Tibial nerve (tissue), 4 donors: ENCODE data around the gene TMEM131L. TPM values are rescaled to one million over a fixed set of nuclear protein-coding genes. Genes with fewer than 3 reads are reported as not detected.

ENCODE experiments used
- DNase-seq, 2 donors: peaks; one replicate each; pipeline ENCODE4 v3.0.0-alpha.2; 2019; ENCODE audit warnings: low spot score in 2 of 2
- H3K27ac ChIP-seq, 4 donors: fragments of 200-600 bp; sonication (generic) in 3 of 4; one replicate each; pipeline ENCODE4 v1.5.1; 2017 to 2019; ENCODE audit warnings: mild to moderate bottlenecking in 1 of 4
- H3K27me3 ChIP-seq, 2 donors: fragments of 200-600 bp; sonication (generic) in 1 of 2; one replicate each; pipeline versions ENCODE4 v1.5.1 to v1.6.0; 2017 to 2019
- H3K36me3 ChIP-seq, 3 donors: fragments of 200-600 bp; sonication (generic); one replicate each; pipeline ENCODE4 v1.5.1; 2018 to 2019
- H3K4me1 ChIP-seq, 4 donors: fragments of 200-600 bp; sonication (generic) in 3 of 4; one replicate each; pipeline ENCODE4 v1.5.1; 2017 to 2019
- H3K4me3 ChIP-seq, 4 donors: fragments of 200-600 bp; sonication (generic) in 3 of 4; one replicate each; pipeline ENCODE4 v1.5.1; 2017 to 2019; ENCODE audit warnings: mild to moderate bottlenecking in 1 of 4, moderate library complexity in 1 of 4
- H3K9me3 ChIP-seq, 4 donors: fragments of 200-600 bp; sonication (generic) in 3 of 4; one replicate each; pipeline ENCODE4 v1.5.1; 2017 to 2019
- EP300 ChIP-seq, 2 donors: sonication (generic); formaldehyde crosslinking; IDR thresholded peaks; one replicate each; pipeline ENCODE4 v1.6.1; 2017; ENCODE audit warnings: antibody characterized with exemption in 2 of 2, mild to moderate bottlenecking in 1 of 2
- POLR2A ChIP-seq, 2 donors: fragments of 450-650 bp; IDR thresholded peaks; one replicate each; pipeline ENCODE4 v1.6.1; 2017; ENCODE audit warnings: antibody characterized with exemption in 2 of 2, mild to moderate bottlenecking in 2 of 2, moderate library complexity in 2 of 2
- WGBS, 2 donors: methylation state at CpG; one replicate each; pipeline ENCODE4 v1.1.5; 2018; 5-methylcytosine and 5-hydroxymethylcytosine counted together
- total RNA-seq, 4 donors: library from RNA; depleted of rRNA; stranded (reverse); fragments of >200 nt; gene quantifications; one replicate each; pipeline ENCODE4 v1.1.0, GENCODE V29; 2016
- TF ChIP-seq, protein P1 (sequence below), 5 experiments: fragments of 200-600 bp in 3 of 5; fragments of 450-650 bp in 2 of 5; sonication (generic) in 3 of 5; IDR thresholded peaks; one replicate each; pipeline ENCODE4 v1.5.1; 2016 to 2019; ENCODE audit warnings: antibody characterized with exemption in 5 of 5, mild to moderate bottlenecking in 3 of 5, moderate library complexity in 2 of 5

Gene TMEM131L
- total RNA-seq, 4 donors from 2014 or later = 8.7 to 19.9 (median 12.1) TPM

DNA sequence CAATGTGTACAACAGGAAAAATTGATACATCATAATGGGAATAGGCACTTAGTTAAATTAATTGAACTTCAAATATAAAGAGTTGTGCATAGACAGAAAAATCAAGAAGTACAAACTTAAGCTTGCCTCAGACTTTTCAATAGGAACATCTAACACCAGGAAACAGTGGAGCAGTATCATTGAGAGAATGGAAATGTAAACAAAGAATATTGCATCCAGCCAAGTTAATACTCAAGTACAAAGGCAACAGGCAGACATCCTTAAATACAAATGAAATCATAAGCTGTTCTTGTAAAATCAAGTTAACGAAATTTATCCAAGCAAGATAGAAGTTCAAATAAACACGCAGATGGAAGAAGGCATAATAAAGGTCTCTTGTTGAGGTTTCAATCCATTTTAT, 146.7 kb downstream of the TMEM131L start:
- 89 to 98% methylated on average over 2 of the region's 2 CpGs for WGBS, 2 donors
- H3K27ac ChIP-seq = no peak overlapping the region
- no peak overlapping the region for H3K4me3 ChIP-seq
- no peak for DNase-seq
- peaks cover 0 to 58% (median 0%) of the 10 kb centered on the region in 3 donors for H3K36me3 ChIP-seq
- no peaks in the 10 kb centered on the region for H3K27me3 ChIP-seq
- TF ChIP-seq POLR2A (IDR thresholded peaks at IDR 0.05) = no peak
- TF ChIP-seq EP300 (IDR thresholded peaks at IDR 0.05) = no peak
- TF ChIP-seq, protein P1, sequence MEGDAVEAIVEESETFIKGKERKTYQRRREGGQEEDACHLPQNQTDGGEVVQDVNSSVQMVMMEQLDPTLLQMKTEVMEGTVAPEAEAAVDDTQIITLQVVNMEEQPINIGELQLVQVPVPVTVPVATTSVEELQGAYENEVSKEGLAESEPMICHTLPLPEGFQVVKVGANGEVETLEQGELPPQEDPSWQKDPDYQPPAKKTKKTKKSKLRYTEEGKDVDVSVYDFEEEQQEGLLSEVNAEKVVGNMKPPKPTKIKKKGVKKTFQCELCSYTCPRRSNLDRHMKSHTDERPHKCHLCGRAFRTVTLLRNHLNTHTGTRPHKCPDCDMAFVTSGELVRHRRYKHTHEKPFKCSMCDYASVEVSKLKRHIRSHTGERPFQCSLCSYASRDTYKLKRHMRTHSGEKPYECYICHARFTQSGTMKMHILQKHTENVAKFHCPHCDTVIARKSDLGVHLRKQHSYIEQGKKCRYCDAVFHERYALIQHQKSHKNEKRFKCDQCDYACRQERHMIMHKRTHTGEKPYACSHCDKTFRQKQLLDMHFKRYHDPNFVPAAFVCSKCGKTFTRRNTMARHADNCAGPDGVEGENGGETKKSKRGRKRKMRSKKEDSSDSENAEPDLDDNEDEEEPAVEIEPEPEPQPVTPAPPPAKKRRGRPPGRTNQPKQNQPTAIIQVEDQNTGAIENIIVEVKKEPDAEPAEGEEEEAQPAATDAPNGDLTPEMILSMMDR (IDR thresholded peaks at IDR 0.05) = no peak
- H3K4me1 ChIP-seq = no peaks in the 10 kb centered on the region
- H3K9me3 ChIP-seq = peaks cover 0 to 3% (median 0%) of the 10 kb centered on the region in 4 donors

DNA sequence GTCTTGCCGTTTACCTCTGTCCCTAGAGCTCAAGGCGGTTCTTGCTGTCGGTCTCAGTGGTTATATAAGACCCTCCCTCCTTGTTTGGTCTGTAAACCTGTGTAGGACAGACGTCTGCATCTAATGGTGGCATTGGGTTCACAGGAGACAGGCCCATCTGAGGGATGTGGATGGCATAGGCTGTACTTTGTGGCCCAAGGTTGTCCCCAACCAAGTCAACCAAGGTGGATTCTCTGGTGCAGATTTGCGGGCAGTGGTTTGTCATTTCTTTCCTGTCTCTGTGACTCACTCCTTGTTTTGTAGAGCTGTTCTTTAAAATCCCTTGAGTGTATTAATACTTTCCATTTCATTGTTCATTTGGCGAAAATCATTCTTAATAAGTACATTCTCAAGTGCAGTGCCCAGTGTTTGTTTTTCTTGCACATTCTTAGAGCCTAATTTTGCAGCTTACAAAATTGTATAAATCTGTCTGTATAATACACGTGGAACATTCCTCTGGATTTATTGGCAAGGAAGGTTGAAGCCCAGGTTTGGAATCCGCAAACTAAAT, 149.9 kb downstream of the TMEM131L start:
- Histone ChIP-seq H3K27ac (no peak overlapping the region), H3K4me1 (peaks cover 0 to 11% (median 0%) of the 10 kb centered on the region in 4 donors), H3K4me3 (no peak overlapping the region), H3K9me3 (peaks cover 0 to 3% (median 0%) of the 10 kb centered on the region in 4 donors), H3K36me3 (peaks cover 0 to 64% (median 3%) of the 10 kb centered on the region in 3 donors), H3K27me3 (no peaks in the 10 kb centered on the region)
- TF ChIP-seq POLR2A (IDR thresholded peaks at IDR 0.05) (no peak), EP300 (IDR thresholded peaks at IDR 0.05) (no peak)
- TF ChIP-seq, protein P1 (IDR thresholded peaks at IDR 0.05) = no peak
- 77 to 79% methylated on average over 8 of the region's 8 CpGs for WGBS, 2 donors
- DNase-seq = no peak

DNA sequence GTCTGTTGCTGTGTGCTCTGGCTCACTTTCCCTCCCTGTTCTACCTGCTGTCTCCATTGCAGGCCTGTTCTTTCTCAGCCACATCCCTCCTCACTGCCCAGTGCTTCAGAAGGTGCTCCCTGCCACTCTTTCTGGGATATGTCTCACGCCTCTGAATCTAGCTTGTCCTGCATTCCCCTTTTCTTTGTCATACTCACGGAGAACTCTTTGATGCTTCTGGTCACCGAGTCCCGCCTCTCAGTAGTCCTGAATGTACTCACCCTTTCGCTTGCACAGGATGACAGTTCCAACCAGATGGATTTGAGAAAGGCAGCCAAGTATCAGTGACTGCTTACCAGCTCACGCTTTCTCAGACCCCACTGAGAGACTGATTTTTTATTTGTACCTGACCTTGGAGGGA, 152.7 kb downstream of the TMEM131L start:
- H3K36me3 ChIP-seq = peaks cover 0 to 71% (median 9%) of the 10 kb centered on the region in 3 donors
- WGBS, 2 donors = 81 to 84% methylated on average over 6 of the region's 6 CpGs

DNA sequence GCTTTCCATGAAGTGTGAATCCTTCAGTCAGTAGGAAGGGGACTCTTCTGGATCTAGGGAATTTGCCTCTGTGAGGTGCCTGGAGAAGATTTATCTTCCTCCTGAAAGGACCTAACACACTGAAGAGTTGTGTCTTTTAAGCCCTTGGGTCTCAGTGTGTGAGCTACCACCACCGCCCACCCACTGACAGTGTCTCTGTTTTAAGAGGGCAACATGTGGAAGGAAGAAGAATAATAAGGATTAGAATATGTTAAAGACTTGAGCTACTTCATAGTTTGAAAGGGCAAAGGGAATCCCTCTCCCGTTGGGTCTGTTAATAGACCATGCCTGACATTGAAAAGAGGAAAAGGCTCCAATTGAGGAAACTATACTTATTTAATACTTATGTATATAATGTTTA, 153.7 kb downstream of the TMEM131L start:
- H3K36me3 ChIP-seq = peaks cover 2 to 70% (median 9%) of the 10 kb centered on the region in 3 donors
- peaks cover 0 to 19% (median 0%) of the 10 kb centered on the region in 4 donors for H3K4me1 ChIP-seq
- H3K27ac ChIP-seq = no peak overlapping the region
- no peak overlapping the region for H3K4me3 ChIP-seq
- H3K9me3 ChIP-seq = no peaks in the 10 kb centered on the region
- WGBS, 2 donors = 49 to 65% methylated on average over 2 of the region's 2 CpGs
- TF ChIP-seq EP300 (IDR thresholded peaks at IDR 0.05) (no peak), POLR2A (IDR thresholded peaks at IDR 0.05) (no peak)
- TF ChIP-seq, protein P1 (IDR thresholded peaks at IDR 0.05) = no peak
- DNase-seq = no peak
- no peaks in the 10 kb centered on the region for H3K27me3 ChIP-seq

More for the DNA sequence above, 152.7 kb downstream of the TMEM131L start:
- DNase-seq = no peak
- H3K27ac ChIP-seq = no peak overlapping the region
- H3K4me1 ChIP-seq = peaks cover 0 to 19% (median 0%) of the 10 kb centered on the region in 4 donors
- TF ChIP-seq, protein P1 (IDR thresholded peaks at IDR 0.05) = no peak
- TF ChIP-seq POLR2A (IDR thresholded peaks at IDR 0.05) (no peak), EP300 (IDR thresholded peaks at IDR 0.05) (no peak)
- no peaks in the 10 kb centered on the region for H3K27me3 ChIP-seq
- H3K9me3 ChIP-seq = no peaks in the 10 kb centered on the region
- no peak overlapping the region for H3K4me3 ChIP-seq

DNA sequence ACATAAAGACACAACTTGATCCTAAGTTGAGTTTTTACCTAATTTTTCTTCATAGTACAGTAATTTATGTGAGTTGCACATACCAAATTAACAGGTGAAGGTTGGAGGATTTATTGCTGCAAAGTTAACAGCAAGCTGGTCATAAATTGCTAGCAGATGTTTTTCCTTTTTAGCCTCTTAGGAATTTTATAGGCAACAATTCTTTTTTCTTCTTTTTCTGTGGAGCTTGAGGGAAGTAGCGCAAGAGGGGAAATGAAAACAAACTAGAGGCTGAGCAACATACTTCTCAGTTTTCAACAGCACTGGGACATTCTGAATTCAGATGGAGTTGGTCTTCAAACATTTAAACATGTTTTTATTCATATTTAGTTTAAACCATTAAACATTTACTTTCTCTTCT, 154.2 kb downstream of the TMEM131L start:
- H3K9me3 ChIP-seq = no peaks in the 10 kb centered on the region
- WGBS, 2 donors = 48 to 49% methylated on average over 1 of the region's 1 CpG
- H3K27ac ChIP-seq = no peak overlapping the region
- H3K4me1 ChIP-seq = peaks cover 0 to 19% (median 0%) of the 10 kb centered on the region in 4 donors
- H3K36me3 ChIP-seq = peaks cover 2 to 67% (median 9%) of the 10 kb centered on the region in 3 donors
- no peak overlapping the region for H3K4me3 ChIP-seq
- DNase-seq = no peak
- no peaks in the 10 kb centered on the region for H3K27me3 ChIP-seq
- TF ChIP-seq POLR2A (IDR thresholded peaks at IDR 0.05) (no peak), EP300 (IDR thresholded peaks at IDR 0.05) (no peak)
- TF ChIP-seq, protein P1 (IDR thresholded peaks at IDR 0.05) = no peak
